Suprapubic skin (tissue), 4 donors: Measurements from ENCODE around the gene SLC6A13.

ENCODE experiments used
- EP300 ChIP-seq: sonication (generic); formaldehyde crosslinking; IDR thresholded peaks from one replicate; pipeline ENCODE4 v1.6.1; 2017; ENCODE audit warnings: antibody characterized with exemption
- POLR2A ChIP-seq, 2 donors: fragments of 450-650 bp; IDR thresholded peaks; one replicate each; pipeline ENCODE4 v1.6.1; 2017; ENCODE audit warnings: antibody characterized with exemption in 2 of 2, mild to moderate bottlenecking in 2 of 2, moderate library complexity in 2 of 2
- POLR2AphosphoS5 ChIP-seq, 3 donors: sonication (generic); formaldehyde crosslinking; IDR thresholded peaks; one replicate each; pipeline ENCODE4 v1.6.1; 2017; ENCODE audit warnings: antibody characterized with exemption in 3 of 3
- TF ChIP-seq, protein P1 (sequence below), 2 donors: fragments of 200-600 bp in 1 of 2; fragments of 450-650 bp in 1 of 2; sonication (generic) in 1 of 2; IDR thresholded peaks; one replicate each; pipeline ENCODE4 v1.5.1; 2016 to 2019; ENCODE audit warnings: antibody characterized with exemption in 2 of 2, mild to moderate bottlenecking in 1 of 2, moderate library complexity in 1 of 2

DNA sequence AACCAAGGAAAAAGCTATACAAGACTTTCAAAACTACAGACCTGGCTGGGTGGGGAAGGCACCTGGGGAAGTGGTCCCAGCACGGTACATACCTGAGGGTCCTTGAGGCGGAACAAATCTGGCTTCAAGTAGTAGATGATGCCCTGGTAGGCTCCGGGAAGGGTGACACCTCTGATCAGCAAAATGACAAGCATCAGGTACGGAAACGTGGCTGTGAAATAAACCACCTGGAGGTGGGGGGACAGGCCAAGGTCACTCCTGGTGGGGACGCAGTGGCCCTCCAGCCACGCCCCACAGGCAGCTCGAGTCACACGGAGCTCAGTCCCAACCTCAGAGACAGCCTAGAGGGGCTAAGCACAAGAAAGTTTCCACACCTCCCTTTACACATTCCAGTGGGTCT, 63.9 kb downstream of the SLC6A13 start:
- TF ChIP-seq, protein P1, sequence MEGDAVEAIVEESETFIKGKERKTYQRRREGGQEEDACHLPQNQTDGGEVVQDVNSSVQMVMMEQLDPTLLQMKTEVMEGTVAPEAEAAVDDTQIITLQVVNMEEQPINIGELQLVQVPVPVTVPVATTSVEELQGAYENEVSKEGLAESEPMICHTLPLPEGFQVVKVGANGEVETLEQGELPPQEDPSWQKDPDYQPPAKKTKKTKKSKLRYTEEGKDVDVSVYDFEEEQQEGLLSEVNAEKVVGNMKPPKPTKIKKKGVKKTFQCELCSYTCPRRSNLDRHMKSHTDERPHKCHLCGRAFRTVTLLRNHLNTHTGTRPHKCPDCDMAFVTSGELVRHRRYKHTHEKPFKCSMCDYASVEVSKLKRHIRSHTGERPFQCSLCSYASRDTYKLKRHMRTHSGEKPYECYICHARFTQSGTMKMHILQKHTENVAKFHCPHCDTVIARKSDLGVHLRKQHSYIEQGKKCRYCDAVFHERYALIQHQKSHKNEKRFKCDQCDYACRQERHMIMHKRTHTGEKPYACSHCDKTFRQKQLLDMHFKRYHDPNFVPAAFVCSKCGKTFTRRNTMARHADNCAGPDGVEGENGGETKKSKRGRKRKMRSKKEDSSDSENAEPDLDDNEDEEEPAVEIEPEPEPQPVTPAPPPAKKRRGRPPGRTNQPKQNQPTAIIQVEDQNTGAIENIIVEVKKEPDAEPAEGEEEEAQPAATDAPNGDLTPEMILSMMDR (IDR thresholded peaks at IDR 0.05): no peak
- no peak for TF ChIP-seq EP300
- no peak for TF ChIP-seq POLR2A (IDR thresholded peaks at IDR 0.05)
- no peak for TF ChIP-seq POLR2AphosphoS5 (IDR thresholded peaks at IDR 0.05)
